GM18870 (cell line): ENCODE measurements around the gene GSDME.
"Not testable (repeated sequence)": the region's sequence is repeated elsewhere in the genome, so short reads cannot be mapped to it uniquely, and the experiment has no call there.

ENCODE experiments used
- ATAC-seq: cut with Tn5 transposase; IDR thresholded peaks from one replicate; pipeline ENCODE4 v1.9.1; 2021; ENCODE audit warnings: moderate library complexity; ENCODE audit not compliant: unreplicated experiment

Gene GSDME

DNA sequence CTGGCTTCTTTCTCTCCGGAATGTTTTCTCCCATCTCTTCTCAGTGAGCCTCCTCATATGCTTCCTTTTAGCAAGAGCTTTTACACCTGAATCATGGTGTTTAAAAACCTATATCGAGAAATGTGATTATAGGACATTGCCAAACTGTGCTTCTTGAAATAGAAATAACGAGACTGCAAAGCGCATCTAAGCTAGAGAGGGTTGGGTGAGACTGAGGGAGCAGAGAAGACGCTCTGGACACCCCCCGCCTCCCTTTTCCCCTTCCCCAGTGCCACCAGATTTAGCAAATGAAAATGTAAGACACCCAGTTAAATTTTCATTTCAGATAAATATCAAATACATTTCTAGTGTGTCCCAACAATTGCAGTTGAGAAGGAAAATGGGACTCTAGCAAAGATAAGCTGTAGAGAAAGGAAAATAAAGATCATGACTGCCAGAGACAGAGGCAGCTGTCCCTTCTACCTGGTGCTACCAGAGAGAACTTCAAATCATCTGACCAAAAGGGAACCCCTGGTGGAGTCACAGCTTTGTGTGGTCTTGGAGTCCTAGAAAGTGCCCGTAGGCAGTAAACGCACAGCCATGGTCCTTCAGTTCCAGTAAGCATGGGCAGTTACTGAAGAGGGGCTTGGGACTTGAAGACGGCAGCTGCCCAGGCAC lies 14.6 kb downstream of the GSDME start:
- ATAC-seq = no peak

DNA sequence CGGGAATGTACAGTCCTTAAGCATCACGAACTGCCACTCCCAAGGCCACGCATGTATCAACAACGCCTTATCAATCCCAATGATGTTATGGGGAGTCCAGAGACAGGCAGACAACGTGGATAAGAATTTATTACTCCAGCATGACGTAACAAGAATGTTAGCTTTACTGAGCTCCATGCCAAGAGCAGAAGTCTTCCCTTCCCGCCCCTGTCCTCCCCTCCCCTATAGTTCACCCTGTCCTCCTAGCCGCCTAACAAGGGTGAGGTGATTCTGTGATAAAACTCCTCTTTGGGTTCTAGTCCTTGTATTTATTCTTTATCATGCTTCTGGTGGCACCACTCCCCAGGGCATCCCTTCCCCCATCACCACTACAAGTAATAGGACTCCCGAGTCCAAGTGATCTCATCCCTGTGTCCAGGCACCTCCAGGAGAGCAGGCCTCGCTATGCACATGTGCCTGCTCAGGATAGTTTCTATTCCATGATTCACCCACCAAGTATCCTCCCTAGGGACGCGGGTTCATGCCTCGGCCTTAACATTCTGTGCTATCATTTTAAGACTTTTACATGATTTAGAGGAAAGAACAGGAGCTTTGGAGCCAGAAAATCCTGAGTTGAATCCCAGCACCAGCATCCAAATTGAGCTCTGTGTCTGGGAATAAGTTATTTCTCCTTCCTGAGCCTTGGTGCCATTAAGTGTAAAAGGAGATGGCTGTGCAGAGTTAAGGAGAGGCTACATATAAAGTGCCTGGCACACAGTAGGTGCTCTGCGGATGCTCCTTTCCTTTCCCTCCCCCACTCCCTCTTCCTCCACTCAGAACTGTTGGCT lies 15.4 kb downstream of the GSDME start:
- no peak for ATAC-seq

DNA sequence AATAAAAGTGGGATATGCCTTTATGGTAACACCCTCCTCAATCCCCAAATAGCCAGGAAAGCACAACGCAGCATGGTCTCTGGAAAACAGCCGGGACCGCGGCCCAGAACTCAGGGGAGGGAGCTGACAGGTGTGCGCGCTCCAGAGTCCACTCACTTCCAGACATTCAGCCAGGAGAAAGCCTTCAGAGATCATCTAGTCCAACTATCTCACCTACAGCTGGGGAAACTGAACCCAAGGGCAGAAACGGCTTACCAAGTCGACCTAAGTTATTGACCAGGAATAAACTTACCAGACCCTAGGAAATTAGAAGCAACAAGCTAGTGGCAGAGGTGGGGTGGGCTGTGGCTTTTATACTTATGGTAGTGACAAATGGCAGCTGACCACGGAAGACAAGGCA lies 16.4 kb downstream of the GSDME start:
- no peak for ATAC-seq

DNA sequence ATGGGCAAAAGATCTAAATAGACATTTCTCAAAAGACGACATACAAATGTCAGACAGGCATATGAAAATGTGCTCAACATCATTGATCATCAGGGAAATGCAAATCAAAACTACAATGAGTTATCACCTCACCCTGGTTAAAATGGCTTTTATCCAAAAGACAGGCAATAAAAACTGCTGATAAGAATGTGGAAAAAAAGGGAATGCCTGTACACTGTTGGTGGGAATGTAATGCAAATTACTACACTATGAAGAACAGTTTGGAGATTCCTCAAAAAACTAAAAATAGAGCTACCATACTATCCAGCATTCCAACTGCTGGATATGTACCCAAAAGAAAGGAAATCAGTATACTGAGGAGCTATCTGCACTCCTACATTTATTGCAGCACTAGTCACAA lies 18.0 kb downstream of the GSDME start:
- no peak for ATAC-seq

DNA sequence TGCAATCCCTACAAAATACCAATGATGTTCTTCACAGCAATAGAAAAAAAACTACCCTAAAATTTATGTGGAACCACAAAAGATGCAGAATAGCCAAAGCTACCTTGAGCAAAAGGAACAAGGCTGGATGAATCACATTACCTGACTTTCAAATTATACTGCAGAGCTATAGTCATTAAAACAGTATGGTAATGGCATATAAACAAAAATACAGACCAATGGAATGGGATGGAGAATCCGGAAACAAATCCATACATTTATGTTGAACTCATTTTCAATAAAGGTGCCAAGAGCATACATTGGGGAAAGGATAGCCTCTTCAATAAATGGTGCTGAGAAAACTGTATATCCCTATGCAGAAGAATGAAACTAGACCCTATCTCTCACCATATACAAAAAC lies 18.7 kb downstream of the GSDME start:
- no peak for ATAC-seq

DNA sequence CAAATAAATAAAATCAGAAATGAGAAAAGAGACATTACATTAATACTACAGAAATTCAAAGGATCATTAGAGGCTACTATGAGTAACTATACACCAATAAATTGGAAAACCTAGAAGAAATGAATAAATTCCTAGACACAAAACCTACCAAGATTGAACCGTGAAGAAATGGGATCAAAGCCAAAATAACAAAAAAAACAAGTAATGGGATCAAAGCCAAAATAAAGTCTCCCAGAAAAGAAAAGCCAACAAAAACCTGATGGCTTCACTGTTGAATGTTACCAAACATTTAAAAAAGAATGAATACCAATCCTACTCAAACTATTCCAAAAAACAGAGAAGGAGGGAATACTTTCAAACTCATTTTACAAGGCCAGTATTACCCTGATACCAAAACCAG lies 20.0 kb downstream of the GSDME start:
- ATAC-seq = no peak

DNA sequence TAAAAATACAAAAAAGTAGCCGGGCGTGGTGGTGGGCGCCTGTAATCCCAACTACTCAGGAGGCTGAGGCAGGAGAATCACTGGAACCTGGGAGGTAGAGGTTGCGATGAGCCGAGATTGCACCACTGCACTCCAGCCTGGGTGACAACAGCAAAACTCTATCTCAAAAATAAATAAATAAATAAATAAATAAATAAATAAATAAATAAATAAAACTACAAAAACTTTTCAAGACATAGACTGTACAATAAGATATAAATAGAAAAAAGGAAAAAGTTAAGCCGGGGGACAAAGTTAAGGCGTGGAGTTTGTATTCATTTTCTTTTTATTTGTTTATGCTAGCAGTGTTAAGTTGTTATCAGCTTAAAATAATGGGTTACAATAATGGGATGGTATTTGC lies 21.7 kb downstream of the GSDME start:
- ATAC-seq = not testable (repeated sequence)

DNA sequence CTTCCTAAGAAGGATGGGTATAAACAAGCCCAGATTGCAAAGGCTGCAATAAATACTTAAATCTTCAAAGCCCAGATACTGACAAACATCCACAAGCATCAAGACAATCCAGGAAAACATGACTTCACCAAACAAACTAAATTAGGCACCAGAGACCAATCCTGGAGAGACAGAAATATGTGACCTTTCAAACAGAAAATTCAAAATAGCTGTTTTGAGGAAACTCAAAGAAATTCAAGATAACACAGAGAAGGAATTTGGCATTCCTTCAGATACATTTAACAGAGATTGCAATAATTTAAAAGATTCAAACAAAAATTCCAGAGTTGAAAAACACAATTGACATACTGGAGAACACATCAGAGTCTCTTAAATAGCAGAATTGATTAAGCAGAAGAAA lies 23.0 kb downstream of the GSDME start:
- ATAC-seq = no peak

DNA sequence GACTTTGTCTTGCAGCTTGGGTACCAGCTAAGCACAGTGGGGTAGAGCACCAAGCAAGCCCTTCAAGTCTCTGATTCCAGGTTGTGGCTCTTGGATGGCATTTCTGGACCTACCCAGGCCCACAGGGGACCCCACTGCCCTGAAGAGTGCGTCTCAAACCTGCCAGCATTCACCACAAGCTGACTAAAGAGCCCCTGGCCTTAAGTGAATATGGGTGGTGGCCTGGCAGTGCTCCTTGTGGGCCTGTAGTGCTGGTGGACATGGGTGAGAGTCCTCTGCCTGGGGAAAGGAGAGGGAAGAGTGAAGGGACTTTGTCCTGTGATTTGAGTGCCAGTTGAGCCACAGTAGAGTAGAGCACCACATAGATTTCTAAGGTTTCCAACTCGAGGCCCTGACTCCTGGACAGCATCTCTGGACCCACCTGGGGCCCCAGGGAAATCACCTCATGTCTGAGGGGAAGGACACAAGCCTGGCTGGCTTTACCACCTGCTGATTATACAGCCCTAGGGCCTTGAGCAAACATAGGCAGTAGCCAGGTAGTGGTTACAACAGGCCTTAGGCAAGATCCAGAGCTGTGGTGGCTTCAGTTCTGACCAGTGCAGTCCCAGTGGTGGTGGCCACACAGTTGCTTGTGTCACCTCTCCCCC lies 23.7 kb downstream of the GSDME start:
- no peak for ATAC-seq

DNA sequence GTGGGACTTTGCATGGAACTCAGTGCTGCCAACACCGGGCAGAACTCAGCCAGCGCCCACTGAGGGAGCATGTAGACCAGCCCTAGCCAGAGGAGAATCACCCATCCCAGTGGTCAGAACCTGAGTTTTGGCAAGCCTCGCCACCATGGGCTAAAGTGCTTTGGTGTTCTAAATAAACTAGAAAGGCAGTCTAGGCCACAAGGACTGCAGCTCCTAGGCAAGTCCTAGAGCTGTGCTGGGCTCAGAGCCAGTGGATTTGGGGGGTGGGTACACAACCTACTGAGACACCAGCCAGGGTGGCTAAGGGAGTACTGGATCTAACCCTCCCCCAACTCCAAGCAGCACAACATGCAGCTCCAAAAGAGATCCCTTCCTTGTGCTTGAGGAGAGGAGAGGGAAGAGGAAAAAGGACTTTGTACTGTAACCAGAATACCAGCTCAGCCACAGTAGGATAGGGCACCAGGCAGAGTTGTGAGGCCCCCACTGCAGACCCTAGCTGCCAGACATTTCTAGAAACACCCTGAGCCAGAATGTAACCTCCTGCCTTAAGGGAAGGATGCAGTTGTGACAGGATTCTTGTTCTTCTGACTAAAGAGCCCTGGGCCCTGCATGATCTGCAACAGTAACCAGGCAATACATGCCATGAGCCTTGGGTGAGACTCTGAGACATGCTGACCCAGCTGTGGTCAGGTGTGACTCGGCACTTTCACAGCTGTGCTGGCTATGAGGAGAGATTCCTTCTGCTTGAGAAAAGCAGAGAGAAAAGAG lies 24.4 kb downstream of the GSDME start:
- ATAC-seq = peak; percentile 47

DNA sequence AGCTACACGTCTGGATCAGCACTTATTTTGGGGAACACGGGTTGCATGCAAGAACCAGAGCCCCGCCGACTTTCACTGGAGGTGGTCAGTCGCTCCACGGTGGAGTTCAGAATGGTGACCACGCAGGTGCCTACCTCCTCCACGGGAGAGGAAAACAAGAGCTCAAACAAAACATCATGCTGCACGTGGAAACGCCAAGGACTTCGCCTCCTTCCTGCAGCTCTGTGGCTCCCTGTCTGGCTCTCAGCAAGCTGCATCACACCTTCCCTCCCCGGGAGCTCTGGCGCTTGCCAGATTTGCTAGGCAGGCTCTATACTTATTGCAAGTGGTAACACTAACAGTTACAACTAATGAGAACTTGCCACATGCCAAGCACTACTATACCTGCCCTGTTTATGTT lies 26.0 kb downstream of the GSDME start:
- ATAC-seq = no peak

DNA sequence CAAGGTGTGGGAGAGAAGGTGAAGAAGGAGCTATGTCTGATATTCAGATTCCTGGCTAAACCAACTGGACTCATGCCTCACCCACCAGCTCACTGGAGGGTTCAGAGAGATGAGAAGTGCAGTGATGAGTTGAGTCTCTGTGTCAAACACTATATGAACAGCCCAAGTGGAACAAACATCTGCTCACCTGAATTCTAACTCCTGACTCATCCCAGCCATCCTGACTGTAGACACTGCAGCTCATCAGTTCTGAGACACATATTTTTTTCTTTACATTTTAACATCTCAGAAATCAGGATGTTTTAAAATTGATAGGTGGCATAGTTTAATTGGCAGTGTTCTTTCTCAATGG lies 27.3 kb downstream of the GSDME start:
- no peak for ATAC-seq

DNA sequence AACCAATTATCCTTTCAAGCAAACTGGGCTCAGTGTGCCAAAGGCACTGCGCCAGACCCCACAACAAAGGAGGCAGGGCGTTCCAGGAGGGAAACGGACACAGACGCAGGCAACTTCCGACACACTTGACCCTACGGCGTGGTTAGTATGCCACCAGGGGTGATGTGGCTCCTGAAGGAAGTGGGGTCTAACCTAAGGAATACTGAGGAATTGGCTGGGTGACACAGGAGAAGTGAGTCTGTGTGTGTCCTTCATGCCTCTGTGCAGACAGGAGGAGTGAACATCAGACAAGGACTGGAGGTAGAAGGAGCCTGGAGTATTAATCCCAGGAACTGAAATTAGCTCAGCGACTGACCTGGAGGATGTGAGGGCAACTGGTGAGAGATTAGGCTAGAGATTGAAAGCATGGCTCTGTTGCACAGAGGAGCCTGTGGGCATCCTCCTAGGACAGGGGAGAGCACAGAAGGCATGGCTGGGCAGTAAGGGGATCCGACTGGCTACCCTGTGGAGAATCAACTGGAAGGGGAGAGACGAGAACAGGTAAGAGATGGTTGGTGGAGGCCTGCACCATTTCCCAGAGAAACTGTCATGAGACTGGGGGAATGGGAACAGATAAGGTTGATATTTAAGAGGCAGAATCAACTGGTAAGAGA lies 27.8 kb downstream of the GSDME start:
- no peak for ATAC-seq

DNA sequence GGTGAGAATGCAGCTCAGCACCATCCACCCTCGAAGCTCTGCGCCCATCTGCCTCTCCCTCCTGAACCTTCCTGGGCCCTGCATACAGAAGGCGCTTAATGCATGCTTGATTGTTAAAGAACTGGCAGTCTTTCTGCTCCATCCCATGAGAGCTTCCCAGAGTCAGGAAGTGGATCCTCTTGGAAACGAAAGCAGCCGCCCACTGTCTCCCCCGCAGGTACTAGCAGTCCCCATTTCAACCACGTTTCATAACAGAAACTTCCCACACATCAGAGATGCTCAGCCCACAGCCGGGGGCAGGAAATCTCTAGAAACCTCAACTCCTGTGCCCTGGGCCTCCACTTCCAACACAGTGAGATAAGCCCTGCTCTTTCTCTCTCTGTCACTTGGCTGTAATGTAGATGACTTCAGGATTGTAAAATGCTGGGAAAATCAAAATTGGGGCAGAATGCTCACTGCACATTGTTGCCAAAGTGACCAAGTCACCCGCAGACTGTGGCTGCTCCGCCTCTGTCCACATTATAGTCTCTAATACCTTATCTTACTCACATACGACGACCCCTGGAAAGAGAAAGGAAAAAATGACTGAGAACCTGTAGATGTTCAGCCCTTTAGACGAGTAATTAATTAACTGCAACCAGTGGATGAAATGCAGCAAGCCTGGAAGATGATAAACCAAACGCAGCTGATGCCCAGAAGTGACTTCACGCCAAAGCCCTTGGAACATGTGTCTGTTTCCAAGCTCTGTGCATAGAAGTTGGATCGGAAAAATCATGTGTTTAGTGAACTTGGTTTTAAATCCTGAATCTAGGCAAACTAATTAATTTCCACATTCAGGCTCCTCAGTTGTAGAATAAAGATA lies 28.5 kb downstream of the GSDME start:
- ATAC-seq = peak; percentile 47

DNA sequence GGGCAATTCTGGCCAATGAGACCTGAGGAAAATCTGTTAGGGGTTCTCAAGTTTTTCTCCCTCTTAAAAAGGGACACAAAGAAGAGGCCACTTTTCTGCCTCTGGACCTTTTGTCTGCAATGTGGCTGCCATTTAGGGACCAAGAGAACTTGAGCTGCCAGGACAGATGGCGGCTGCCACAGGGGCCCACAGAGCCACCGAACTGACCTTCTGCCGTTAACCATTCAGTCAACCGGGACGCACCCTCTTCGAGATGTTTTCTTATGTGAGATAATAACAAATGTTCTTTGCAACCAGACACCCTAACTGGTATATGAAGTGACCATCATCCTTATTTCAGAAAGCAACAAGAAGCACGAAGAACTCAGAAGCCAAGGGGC lies 29.2 kb downstream of the GSDME start:
- ATAC-seq = no peak

DNA sequence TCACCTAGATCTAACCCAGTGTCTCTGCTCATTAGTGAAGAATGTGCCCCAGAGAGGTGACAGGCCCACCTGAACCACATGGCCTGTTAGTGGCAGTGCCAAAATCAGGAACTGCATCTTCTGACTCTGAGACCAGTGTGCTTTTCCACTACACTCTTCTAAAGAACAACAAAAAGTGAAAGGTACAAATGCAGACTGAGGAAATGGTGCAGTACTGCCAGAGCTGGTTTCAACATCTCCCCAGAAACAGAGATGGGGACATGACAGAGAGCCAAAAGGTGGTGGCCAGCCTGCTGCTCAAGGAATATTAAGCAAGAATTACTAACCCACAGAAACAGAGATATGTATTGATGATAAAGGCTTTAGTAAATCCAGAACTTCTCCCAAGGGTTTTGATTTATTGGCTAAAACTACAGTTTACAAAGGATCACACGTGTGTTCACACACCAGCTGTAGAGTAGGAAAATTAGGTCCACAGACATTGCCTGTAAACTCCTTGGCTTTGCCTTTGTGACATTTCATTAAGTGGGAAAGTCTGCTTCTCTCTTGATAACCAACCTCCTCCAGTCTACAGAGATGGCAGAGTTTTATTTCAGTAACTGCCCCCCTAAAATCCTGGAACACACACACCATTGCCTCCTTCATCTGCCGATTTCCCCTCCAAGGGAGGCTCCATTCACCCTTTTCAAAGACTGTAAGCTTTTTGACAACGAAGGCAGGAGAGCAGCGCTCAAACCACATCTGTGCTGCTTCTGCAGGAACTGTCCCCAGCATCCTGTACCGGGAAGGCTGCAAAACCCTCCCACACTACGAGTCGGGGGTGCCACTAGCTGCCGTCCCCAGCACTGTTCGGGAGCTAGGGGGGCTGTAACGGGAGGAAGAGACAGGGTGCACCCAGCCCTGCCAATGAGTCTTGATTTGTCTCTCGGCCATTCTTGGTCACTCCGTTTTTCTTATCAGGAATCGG lies 29.8 kb downstream of the GSDME start:
- peak; percentile 68 for ATAC-seq

DNA sequence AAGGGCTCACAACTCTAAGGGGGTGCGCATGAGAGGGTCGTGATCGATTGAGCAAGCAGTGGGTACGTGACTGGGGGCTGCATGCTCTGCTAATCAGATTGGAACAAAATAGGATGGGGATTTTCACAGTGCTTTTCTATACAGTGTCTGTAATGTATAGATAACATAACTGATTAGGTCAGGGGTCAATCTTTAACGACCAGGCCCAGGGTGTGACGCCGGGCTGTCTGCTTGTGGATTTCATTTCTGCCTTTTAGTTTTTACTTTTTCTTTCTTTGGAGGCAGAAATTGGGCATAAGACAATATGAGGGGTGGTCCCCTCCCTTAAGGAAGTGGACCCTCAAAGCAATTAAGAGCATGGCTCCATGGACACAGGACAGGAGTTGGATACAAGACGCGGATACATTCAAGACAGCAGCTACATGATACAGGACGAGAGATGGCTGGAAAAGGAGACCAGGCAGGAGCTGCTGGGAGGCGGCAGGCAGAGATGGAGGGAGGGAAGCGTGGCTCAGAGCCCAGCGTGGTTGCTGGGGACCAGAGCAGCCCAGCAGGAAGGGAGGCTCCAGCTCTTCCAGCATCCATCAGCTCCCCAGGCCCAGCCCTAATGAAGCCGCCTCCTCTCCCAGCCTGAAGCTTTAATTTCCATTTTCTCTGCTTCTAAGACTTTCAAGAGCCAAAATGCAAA lies 31.6 kb downstream of the GSDME start:
- no peak for ATAC-seq

DNA sequence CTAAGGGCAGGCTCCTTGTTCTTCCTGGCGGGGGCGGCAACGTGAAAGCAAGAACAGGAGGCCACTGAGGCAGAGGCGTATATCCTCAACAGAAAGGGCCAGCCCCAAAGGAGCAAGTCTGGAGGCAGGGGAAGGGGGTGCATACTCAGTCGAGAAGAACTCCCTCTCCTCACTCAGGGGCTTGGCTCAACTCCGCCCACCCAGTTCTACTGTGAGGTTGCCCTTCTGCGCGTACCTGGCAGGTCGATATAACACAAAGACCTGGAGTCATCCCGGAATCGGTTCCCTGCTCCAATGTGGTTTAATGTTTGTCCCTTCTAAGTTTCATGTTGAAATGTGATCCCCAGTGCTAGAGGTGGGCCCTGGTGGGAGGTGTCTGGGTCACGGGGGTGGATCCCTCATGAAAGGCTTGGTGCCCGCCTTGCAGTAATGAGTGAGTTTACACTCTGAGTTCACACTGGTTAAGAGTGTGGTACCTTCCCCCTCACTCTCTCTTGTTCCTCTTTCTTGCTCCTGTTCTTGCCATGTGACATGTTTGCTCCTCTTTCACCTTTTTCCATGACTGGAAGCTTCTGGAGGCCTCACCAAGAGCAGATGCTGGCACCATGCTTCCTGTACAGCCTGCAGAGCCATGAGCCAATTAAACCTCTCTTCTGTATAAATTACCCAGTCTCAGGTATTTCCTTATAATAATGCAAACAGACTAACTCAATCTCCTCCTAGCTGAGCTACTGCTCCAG lies 32.6 kb downstream of the GSDME start:
- ATAC-seq = no peak
